GM06990 (cell line): ENCODE measurements around the gene SULT2B1.

Experiments
- DNase-seq: peaks from one replicate; pipeline ENCODE4 v3.0.0-alpha.2; 2011; ENCODE audit not compliant: insufficient read length; ENCODE audit errors: extremely low read depth
- H3K27me3 ChIP-seq: replicated peaks from 2 replicates; pipeline ENCODE4 v1.6.0; 2011; ENCODE audit warnings: low read length; ENCODE audit not compliant: control insufficient read depth, insufficient read depth
- H3K36me3 ChIP-seq: 2 replicates; pipeline ENCODE4 v1.5.1; 2011; ENCODE audit warnings: low read length; ENCODE audit not compliant: control insufficient read depth, insufficient read depth
- H3K4me3 ChIP-seq: replicated peaks from 2 replicates; pipeline ENCODE4 v1.5.1; 2011; ENCODE audit warnings: low read depth, mild to moderate bottlenecking, control low read depth, low read length
- TF ChIP-seq, protein P1 (sequence below): IDR thresholded peaks from 2 replicates; pipeline ENCODE4 v1.5.1; 2011; ENCODE audit warnings: low read length, control low read depth, mild to moderate bottlenecking, inconsistent platforms; ENCODE audit not compliant: insufficient read depth, poor library complexity, severe bottlenecking

SULT2B1 gene

DNA sequence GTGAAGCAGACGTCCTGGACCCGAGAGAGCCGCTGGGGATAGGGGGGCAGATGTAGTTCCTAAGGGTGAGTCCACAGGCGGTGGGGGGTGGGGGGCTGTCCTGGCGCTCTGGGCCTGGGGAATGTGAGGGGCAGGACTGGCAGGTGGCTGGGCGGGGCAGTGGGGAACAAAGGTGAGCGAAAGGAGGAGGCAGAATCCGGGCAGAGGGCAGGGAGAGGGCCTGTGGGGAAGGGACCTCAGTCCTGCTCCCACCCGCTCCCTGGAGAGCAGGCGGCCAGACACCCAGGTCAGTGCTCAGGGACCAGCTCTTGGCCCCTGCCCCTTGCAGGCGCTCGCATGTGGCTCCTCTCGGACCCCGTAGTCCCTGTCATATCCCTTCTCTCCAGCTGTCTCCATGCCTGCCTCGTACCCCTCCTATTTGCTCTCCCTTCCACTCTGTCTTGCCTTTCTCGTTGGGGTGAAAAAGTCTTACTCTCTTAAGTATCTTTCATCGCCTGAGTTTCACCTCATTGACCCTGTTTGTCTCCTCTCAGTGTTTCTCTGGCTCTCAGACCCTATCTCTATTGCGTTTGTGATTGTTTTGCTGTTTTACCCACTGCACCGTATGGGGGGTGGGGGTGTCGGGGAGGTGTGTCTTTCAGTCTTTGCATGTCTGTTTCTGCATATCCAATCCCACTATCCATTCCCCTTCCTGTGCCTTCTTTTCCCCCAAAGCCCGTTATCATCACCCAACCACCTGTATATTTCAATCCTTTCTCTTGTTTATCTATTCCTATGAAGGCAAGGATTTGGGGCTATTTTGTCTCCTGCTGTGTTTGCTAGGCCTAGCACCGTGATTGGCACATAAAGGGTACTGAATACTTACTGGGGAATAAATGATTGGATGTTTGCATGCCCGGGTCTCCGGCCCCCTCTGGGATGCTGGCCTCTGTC lies 73.1 kb downstream of the SULT2B1 start:
- TF ChIP-seq, protein P1, sequence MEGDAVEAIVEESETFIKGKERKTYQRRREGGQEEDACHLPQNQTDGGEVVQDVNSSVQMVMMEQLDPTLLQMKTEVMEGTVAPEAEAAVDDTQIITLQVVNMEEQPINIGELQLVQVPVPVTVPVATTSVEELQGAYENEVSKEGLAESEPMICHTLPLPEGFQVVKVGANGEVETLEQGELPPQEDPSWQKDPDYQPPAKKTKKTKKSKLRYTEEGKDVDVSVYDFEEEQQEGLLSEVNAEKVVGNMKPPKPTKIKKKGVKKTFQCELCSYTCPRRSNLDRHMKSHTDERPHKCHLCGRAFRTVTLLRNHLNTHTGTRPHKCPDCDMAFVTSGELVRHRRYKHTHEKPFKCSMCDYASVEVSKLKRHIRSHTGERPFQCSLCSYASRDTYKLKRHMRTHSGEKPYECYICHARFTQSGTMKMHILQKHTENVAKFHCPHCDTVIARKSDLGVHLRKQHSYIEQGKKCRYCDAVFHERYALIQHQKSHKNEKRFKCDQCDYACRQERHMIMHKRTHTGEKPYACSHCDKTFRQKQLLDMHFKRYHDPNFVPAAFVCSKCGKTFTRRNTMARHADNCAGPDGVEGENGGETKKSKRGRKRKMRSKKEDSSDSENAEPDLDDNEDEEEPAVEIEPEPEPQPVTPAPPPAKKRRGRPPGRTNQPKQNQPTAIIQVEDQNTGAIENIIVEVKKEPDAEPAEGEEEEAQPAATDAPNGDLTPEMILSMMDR: no peak
- H3K36me3 ChIP-seq: peaks cover 6% of the 10 kb centered on the region
- no peak for DNase-seq

GRCh38 chr19:48625891-48626327 lies 73.9 kb downstream of the SULT2B1 start:
- no peaks in the 10 kb centered on the region for H3K27me3 ChIP-seq
- TF ChIP-seq, protein P1: no peak
- H3K4me3 ChIP-seq: no peak overlapping the region
- DNase-seq: no peak
- H3K36me3 ChIP-seq: peaks cover 9% of the 10 kb centered on the region

More for the DNA sequence above, 73.1 kb downstream of the SULT2B1 start:
- no peaks in the 10 kb centered on the region for H3K27me3 ChIP-seq
- H3K4me3 ChIP-seq: peak overlapping the region; percentile 71

DNA sequence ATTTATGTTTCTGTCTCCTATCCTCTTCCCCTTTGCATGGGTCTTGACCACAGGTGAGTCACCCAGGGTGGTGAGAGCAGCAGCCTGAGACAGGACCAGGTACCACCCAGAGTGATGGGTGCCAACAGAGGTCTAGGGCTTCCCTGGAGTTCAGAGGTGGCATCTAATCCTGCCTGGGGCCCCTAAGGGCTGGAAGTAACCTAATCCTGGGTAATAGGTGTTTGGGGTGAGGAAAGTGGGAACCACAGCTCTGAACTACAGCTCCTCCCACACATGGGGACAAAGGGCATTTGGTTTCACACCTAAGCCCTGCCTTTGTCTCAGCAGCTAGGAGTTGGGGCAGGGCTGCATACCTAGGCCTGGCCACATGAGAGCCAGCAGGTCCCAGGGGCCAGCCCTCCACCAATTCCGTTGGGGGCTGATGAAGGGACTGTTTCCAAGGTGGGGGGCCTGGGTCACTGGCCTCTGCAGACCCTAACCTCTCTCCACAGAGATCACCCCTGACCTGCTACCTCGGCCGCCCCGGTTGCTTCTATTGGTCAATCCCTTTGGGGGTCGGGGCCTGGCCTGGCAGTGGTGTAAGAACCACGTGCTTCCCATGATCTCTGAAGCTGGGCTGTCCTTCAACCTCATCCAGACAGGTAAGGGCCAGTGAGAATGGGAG lies 75.4 kb downstream of the SULT2B1 start:
- no peak for DNase-seq
- H3K36me3 ChIP-seq: peaks cover 10% of the 10 kb centered on the region

DNA sequence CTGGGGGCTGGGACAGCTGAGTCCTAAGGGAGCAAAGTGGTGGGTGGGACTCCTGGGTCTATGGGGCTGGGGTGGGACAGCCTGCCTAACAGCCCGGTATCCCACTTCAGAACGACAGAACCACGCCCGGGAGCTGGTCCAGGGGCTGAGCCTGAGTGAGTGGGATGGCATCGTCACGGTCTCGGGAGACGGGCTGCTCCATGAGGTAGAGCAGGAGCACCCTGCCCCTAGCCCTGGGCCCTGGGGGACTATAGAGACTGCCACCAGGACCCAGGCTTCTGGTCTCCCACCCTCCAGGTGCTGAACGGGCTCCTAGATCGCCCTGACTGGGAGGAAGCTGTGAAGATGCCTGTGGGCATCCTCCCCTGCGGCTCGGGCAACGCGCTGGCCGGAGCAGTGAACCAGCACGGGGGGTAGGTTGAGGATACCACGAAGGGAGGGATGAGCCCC lies 75.9 kb downstream of the SULT2B1 start:
- H3K36me3 ChIP-seq: peaks cover 10% of the 10 kb centered on the region
- no peak overlapping the region for H3K4me3 ChIP-seq
- TF ChIP-seq, protein P1: no peak
- H3K27me3 ChIP-seq: no peaks in the 10 kb centered on the region
- no peak for DNase-seq

More for the DNA sequence above, 75.4 kb downstream of the SULT2B1 start:
- TF ChIP-seq, protein P1: no peak
- Histone ChIP-seq H3K27me3 (no peaks in the 10 kb centered on the region), H3K4me3 (no peak overlapping the region)

DNA sequence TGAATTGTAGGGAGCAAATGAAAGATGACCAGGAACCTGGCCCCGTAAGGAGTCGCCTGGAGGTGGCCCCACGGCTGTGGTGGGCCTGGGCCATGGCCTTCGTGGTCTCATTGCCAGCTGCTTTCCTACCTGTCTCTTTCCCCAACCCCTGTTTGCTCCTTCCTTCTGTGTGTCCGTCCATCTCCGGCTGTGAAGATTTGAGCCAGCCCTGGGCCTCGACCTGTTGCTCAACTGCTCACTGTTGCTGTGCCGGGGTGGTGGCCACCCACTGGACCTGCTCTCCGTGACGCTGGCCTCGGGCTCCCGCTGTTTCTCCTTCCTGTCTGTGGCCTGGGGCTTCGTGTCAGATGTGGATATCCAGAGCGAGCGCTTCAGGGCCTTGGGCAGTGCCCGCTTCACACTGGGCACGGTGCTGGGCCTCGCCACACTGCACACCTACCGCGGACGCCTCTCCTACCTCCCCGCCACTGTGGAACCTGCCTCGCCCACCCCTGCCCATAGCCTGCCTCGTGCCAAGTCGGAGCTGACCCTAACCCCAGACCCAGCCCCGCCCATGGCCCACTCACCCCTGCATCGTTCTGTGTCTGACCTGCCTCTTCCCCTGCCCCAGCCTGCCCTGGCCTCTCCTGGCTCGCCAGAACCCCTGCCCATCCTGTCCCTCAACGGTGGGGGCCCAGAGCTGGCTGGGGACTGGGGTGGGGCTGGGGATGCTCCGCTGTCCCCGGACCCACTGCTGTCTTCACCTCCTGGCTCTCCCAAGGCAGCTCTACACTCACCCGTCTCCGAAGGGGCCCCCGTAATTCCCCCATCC lies 76.7 kb downstream of the SULT2B1 start:
- Histone ChIP-seq H3K27me3 (no peaks in the 10 kb centered on the region), H3K36me3 (peaks cover 10% of the 10 kb centered on the region), H3K4me3 (no peak overlapping the region)
- no peak for DNase-seq
- TF ChIP-seq, protein P1: no peak
